ENCODE results near the gene FCRL6. TPM values are rescaled to one million over a fixed set of nuclear protein-coding genes. Genes with fewer than 3 reads are reported as not detected.

Gene FCRL6
- total and polyA plus RNA-seq, 7 experiments from 2014 or later: 0.15 to 41.4 (median 0.43) TPM

DNA sequence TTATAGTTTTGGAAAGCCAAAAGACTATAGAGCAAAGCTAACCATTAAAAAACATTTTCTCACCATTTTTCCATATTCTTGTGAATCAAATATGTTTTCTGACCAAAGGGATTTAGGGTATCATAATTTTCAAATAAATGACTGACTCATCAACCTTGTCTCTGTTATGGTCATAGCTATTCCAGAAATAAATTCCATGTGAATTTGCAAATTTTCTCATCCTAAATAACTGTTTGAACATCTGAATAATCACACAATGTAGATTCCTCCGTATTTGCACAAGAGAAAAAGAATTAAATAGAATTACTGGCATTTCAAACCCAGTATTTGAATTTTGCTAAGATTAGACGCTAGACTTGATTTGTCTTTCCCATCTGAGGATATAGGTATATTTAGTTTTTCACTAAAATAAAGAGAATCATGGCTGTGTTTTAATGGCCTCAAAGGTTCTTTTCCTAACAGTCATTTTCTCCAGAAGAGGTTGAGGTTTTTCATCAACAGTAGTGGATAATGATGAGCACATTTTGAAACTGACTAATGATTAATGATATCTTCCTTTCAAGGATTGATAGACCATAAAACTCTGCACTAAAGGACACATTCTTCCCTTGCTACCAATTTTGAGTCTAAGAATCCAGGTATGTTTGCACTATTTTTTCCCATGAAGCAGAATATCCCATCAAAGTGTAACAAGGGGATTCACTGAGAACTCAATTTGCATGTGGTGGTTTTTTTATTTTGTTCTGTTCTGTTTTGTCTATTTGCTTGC, 30.8 kb upstream of the FCRL6 start:
- intact Hi-C loops (cut with micrococcal nuclease): no loop called here
- ChIA-PET POLR2A (no interaction called here), CTCF (interaction anchor here (1.5 kb wide), 1 partner anchor 238 kb away, joined by 3 read pairs; no protein-coding TSS in a partner anchor)
- Mint-ChIP-seq H3K9me3 (no peaks in the 10 kb centered on the region), H3K4me3 (no peak overlapping the region), H3K27ac (no peak overlapping the region), H3K27me3 (peaks cover 0 to 21% (median 14%) of the 10 kb centered on the region in 5 donors), H3K36me3 (no peaks in the 10 kb centered on the region), H3K4me1 (no peaks in the 10 kb centered on the region)
- H3K27ac ChIP-seq (ENCODE audit: low read depth, low read length): no peak overlapping the region
- no peaks in the 10 kb centered on the region for H3K4me1 ChIP-seq (ENCODE audit: control insufficient read depth in 2 of 2, insufficient read depth in 2 of 2, low read length in 2 of 2)
- no peak overlapping the region for H3K4me3 ChIP-seq (ENCODE audit: low read length)
- H3K9me3 ChIP-seq (ENCODE audit: control insufficient read depth in 2 of 3, low read length in 3 of 3): no peaks in the 10 kb centered on the region
- ATAC-seq (no peak), DNase-seq (no peak)
- no peaks in the 10 kb centered on the region for H3K27me3 ChIP-seq (ENCODE audit: control insufficient read depth in 2 of 2, insufficient read depth in 2 of 2, low read length in 2 of 2)
- no peaks in the 10 kb centered on the region for H3K36me3 ChIP-seq (ENCODE audit: control insufficient read depth in 2 of 3, insufficient read depth in 3 of 3, low read length in 3 of 3)

DNA sequence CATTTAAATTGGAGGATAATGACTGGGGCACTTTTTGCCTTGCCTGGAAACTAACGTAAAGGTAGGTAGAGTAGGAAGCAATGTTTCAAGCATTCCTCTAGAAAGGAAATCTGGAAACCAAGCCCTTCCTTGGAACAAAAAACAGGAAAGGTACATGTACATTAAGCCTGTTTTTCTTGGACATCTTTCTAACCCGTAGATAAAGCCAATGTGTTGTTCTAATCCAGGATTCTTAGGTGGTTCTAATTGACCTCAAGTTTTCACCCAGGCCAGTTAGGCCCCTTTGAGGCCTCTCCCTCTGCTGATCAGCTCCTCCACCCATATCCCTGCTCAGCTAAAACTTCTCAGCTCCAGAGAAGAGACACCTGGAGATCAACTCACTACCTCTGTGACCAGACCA, 27.7 kb upstream of the FCRL6 start:
- intact Hi-C loops (cut with micrococcal nuclease): no loop called here
- Mint-ChIP-seq H3K36me3 (no peaks in the 10 kb centered on the region), H3K27ac (no peak overlapping the region), H3K4me3 (no peak overlapping the region), H3K27me3 (peaks cover 0 to 25% (median 8%) of the 10 kb centered on the region in 5 donors), H3K4me1 (peaks cover under 1 to 13% (median 10%) of the 10 kb centered on the region in 7 donors), H3K9me3 (no peaks in the 10 kb centered on the region)
- H3K4me1 ChIP-seq (ENCODE audit: control insufficient read depth in 2 of 2, insufficient read depth in 2 of 2, low read length in 2 of 2): no peaks in the 10 kb centered on the region
- ATAC-seq (no peak), DNase-seq (no peak)
- no peaks in the 10 kb centered on the region for H3K9me3 ChIP-seq (ENCODE audit: control insufficient read depth in 2 of 3, low read length in 3 of 3)
- H3K27me3 ChIP-seq (ENCODE audit: control insufficient read depth in 2 of 2, insufficient read depth in 2 of 2, low read length in 2 of 2): no peaks in the 10 kb centered on the region
- H3K4me3 ChIP-seq (ENCODE audit: low read length): no peak overlapping the region
- POLR2A ChIA-PET: no interaction called here
- H3K36me3 ChIP-seq (ENCODE audit: control insufficient read depth in 2 of 3, insufficient read depth in 3 of 3, low read length in 3 of 3): no peaks in the 10 kb centered on the region
- CTCF ChIA-PET: no interaction called here
- no peak overlapping the region for H3K27ac ChIP-seq (ENCODE audit: low read depth, low read length)

DNA sequence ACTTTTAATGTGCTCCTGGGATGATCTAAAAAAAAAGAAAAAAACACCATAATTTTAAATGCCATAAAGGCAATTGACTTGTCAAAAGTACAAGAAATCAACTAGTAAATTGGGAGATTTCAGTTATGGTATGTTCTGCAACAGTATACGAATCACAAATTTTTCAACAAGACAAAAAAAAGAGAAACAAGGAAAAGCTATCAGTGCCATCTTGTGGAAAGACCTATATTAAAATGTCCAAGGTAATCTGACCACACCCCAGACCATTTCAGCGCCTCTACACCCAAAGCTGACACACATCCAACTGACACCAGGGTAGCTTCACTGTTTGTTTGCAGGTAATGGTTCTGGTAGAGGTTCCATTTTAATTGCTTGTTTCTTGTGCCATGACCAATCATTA, 26.4 kb upstream of the FCRL6 start:
- Mint-ChIP-seq H3K4me1 (peaks cover 6 to 25% (median 16%) of the 10 kb centered on the region in 7 donors), H3K36me3 (no peaks in the 10 kb centered on the region), H3K27me3 (peaks cover 0 to 25% (median 8%) of the 10 kb centered on the region in 5 donors), H3K9me3 (no peaks in the 10 kb centered on the region), H3K27ac (no peak overlapping the region), H3K4me3 (no peak overlapping the region)
- H3K4me1 ChIP-seq (ENCODE audit: control insufficient read depth in 2 of 2, insufficient read depth in 2 of 2, low read length in 2 of 2): peaks cover 6% of the 10 kb centered on the region in 2 donors
- ChIA-PET POLR2A (no interaction called here), CTCF (no interaction called here)
- intact Hi-C loops (cut with micrococcal nuclease): no loop called here
- no peak overlapping the region for H3K4me3 ChIP-seq (ENCODE audit: low read length)
- no peaks in the 10 kb centered on the region for H3K9me3 ChIP-seq (ENCODE audit: control insufficient read depth in 2 of 3, low read length in 3 of 3)
- DNase-seq (no peak), ATAC-seq (no peak)
- no peaks in the 10 kb centered on the region for H3K27me3 ChIP-seq (ENCODE audit: control insufficient read depth in 2 of 2, insufficient read depth in 2 of 2, low read length in 2 of 2)
- H3K27ac ChIP-seq (ENCODE audit: low read depth, low read length): no peak overlapping the region
- no peaks in the 10 kb centered on the region for H3K36me3 ChIP-seq (ENCODE audit: control insufficient read depth in 2 of 3, insufficient read depth in 3 of 3, low read length in 3 of 3)

DNA sequence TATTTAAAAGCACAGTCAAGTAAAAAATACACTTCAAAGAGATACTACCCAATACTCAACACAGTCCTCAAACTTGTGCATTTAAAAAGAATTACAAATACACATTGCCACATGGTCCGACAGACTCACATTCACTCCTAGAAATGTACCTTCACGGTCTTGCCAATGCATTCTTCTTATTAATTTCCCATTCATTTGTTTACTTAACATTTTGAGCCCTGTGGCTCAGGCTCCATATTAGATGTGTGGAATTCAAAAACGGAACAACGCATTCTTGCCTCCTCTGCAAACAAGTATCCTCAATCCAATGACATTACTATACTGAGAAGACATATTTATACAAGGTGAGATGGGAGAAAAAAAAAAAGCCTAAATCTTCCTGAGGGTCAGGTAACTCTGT, 23.9 kb upstream of the FCRL6 start:
- Histone ChIP-seq H3K27me3 (ENCODE audit: control insufficient read depth in 2 of 2, insufficient read depth in 2 of 2, low read length in 2 of 2) (no peaks in the 10 kb centered on the region), H3K9me3 (ENCODE audit: control insufficient read depth in 2 of 3, low read length in 3 of 3) (no peaks in the 10 kb centered on the region), H3K27ac (ENCODE audit: low read depth, low read length) (no peak overlapping the region), H3K4me1 (ENCODE audit: control insufficient read depth in 2 of 2, insufficient read depth in 2 of 2, low read length in 2 of 2) (peaks cover 6% of the 10 kb centered on the region in 2 donors), H3K4me3 (ENCODE audit: low read length) (no peak overlapping the region), H3K36me3 (ENCODE audit: control insufficient read depth in 2 of 3, insufficient read depth in 3 of 3, low read length in 3 of 3) (no peaks in the 10 kb centered on the region)
- peaks cover 9 to 33% (median 28%) of the 10 kb centered on the region in 7 donors for H3K4me1 Mint-ChIP-seq
- CTCF ChIA-PET: interaction anchor here (0.6 to 1.5 kb wide), 2 partner anchors 12 to 228 kb away, joined by 3 to 6 read pairs; no protein-coding TSS in a partner anchor
- intact Hi-C loops (cut with micrococcal nuclease): no loop called here
- peak overlapping the region in 3 of 9 donors; percentile 15 to 67 (median 56) for H3K27ac Mint-ChIP-seq
- DNase-seq (no peak), ATAC-seq (no peak)
- H3K36me3 Mint-ChIP-seq: no peaks in the 10 kb centered on the region
- peak overlapping the region in 3 of 10 donors; percentile 29 to 78 (median 44) for H3K4me3 Mint-ChIP-seq
- no peaks in the 10 kb centered on the region for H3K9me3 Mint-ChIP-seq
- H3K27me3 Mint-ChIP-seq: peaks cover 0 to 14% (median 1%) of the 10 kb centered on the region in 5 donors
- POLR2A ChIA-PET: interaction anchor here (0.7 kb wide), 1 partner anchor 47 kb away, joined by 3 read pairs; no protein-coding TSS in a partner anchor

DNA sequence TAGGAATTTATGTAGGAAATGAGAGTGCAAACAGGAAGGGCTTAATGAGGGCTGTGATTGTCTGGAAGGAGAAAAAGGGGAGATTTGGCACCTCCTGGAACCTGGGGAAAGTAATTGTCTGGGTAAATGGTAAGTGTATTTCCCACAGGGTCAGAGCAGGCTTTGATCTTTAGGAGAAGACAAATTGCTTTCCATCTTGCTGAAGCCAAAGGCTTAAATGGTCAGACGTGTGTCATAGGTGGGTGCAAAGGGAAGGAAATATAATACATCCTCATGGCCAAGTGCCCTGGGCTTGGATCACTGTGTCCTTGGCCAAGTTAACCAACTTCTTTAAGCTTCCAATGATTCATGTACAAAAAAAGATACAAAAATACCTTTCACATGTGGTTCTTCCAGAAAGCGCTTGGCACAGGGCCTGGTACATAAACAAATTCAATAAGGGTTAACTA, 22.7 kb upstream of the FCRL6 start:
- no peaks in the 10 kb centered on the region for H3K36me3 Mint-ChIP-seq
- no peaks in the 10 kb centered on the region for H3K36me3 ChIP-seq (ENCODE audit: control insufficient read depth in 2 of 3, insufficient read depth in 3 of 3, low read length in 3 of 3)
- peak overlapping the region; percentile 3 to 89 (median 84) for H3K4me3 Mint-ChIP-seq
- no peaks in the 10 kb centered on the region for H3K27me3 ChIP-seq (ENCODE audit: control insufficient read depth in 2 of 2, insufficient read depth in 2 of 2, low read length in 2 of 2)
- no peak overlapping the region for H3K4me3 ChIP-seq (ENCODE audit: low read length)
- H3K4me1 Mint-ChIP-seq: peaks cover 9 to 33% (median 28%) of the 10 kb centered on the region in 7 donors
- H3K27ac Mint-ChIP-seq: peak overlapping the region in 2 of 9 donors; percentile 2 to 81
- intact Hi-C loops (cut with micrococcal nuclease): no loop called here
- ATAC-seq (no peak), DNase-seq (no peak)
- POLR2A ChIA-PET: no interaction called here
- no peaks in the 10 kb centered on the region for H3K9me3 Mint-ChIP-seq
- peaks cover 6% of the 10 kb centered on the region in 2 donors for H3K4me1 ChIP-seq (ENCODE audit: control insufficient read depth in 2 of 2, insufficient read depth in 2 of 2, low read length in 2 of 2)
- CTCF ChIA-PET: interaction anchor here (0.6 to 1.0 kb wide), 2 partner anchors 13 to 20 kb away, joined by 3 read pairs; no protein-coding TSS in a partner anchor
- peaks cover 0 to 14% (median 0%) of the 10 kb centered on the region in 5 donors for H3K27me3 Mint-ChIP-seq
- H3K9me3 ChIP-seq (ENCODE audit: control insufficient read depth in 2 of 3, low read length in 3 of 3): no peaks in the 10 kb centered on the region
- H3K27ac ChIP-seq (ENCODE audit: low read depth, low read length): peak overlapping the region; percentile 2

DNA sequence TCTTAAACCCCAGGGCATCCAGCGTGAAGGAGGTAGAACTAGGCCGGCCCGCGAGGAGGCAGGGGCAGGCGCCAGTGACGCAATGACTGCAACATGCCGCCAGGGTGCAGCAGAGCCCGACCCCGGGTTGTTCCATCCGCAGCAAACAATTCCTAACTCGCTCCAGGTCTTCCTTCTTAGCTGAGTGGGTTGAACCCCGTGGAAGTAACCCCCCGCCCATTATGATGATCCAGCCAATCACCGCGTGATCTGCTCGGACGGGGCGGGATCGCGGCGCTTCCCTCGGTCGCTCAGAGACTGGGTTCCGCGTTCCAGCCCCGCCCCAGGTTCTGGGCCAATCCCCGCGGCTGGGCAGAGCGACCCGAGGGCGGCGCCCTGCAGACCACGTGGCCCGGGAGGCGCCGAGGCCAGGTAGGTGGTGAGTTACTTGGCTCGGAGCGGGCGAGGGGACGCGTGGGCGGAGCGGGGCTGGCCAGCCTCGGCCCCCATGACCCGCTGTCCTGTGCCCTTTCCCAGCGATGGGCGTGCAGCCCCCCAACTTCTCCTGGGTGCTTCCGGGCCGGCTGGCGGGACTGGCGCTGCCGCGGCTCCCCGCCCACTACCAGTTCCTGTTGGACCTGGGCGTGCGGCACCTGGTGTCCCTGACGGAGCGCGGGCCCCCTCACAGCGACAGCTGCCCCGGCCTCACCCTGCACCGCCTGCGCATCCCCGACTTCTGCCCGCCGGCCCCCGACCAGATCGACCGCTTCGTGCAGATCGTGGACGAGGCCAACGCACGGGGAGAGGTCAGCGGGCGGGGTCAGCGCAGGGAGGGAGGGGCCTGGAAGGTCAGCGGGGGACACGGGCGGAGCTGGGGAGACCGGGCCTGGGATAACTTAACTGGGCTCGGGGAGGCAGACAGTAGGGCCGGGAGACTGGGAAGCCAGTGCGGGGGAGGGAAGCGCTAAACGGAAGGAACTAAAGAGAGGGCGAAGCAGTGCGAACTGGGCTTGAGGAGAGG, 21.3 kb upstream of the FCRL6 start, which contains the start of gene DUSP23:
Gene DUSP23 (plus strand): TSS at position 380 of the 1,000 bp plus-strand sequence. CDS start 139 bp downstream, at position 519.
- H3K4me3 Mint-ChIP-seq: peak within 1 kb of the TSS; percentile 78 to 93 (median 84)
- ChIA-PET CTCF (interaction anchor here (0.7 to 1.7 kb wide), 7 partner anchors 9 to 113 kb away, joined by 3 to 8 read pairs (median 6); no protein-coding TSS in a partner anchor), POLR2A (interaction anchor here (1.0 kb wide), 2 partner anchors 143 to 251 kb away, joined by 3 to 4 read pairs; partner anchors contain the start of gene PIGM)
- no peaks in the 10 kb centered on the region for H3K9me3 Mint-ChIP-seq
- Histone ChIP-seq H3K27me3 (ENCODE audit: control insufficient read depth in 2 of 2, insufficient read depth in 2 of 2, low read length in 2 of 2) (no peaks in the 10 kb centered on the region), H3K9me3 (ENCODE audit: control insufficient read depth in 2 of 3, low read length in 3 of 3) (no peaks in the 10 kb centered on the region), H3K4me1 (ENCODE audit: control insufficient read depth in 2 of 2, insufficient read depth in 2 of 2, low read length in 2 of 2) (peaks cover 6% of the 10 kb centered on the region in 2 donors), H3K36me3 (ENCODE audit: control insufficient read depth in 2 of 3, insufficient read depth in 3 of 3, low read length in 3 of 3) (no peaks in the 10 kb centered on the region), H3K27ac (ENCODE audit: low read depth, low read length) (peak within 1 kb of the TSS; percentile 66), H3K4me3 (ENCODE audit: low read length) (peak within 1 kb of the TSS; percentile 69)
- ATAC-seq (peak; percentile 97), DNase-seq (peak; percentile 88 to 96 (median 96))
- H3K27me3 Mint-ChIP-seq: peaks cover 0 to 11% (median 0%) of the 10 kb centered on the region in 5 donors
- intact Hi-C loops (cut with micrococcal nuclease): loop anchor here (1.0 to 5.0 kb wide), 16 partner anchors 9 to 482 kb away; partner anchors contain the start of genes DCAF8 (in 2 of the 2), PIGM (in 2 of the 2), IGSF8 (in 1 of the 2) and IGSF9 (in 1 of the 2)
- H3K36me3 Mint-ChIP-seq: no peaks in the 10 kb centered on the region
- H3K4me1 Mint-ChIP-seq: peaks cover 9 to 33% (median 28%) of the 10 kb centered on the region in 7 donors
- H3K27ac Mint-ChIP-seq: peak within 1 kb of the TSS; percentile 2 to 94 (median 85)

All from naive thymus-derived CD4-positive, alpha-beta T cell (primary cell).